Endothelial cell of hepatic sinusoid (primary cell): ENCODE results near the gene COL24A1.
"Not testable (repeated sequence)": the region's sequence is repeated elsewhere in the genome, so short reads cannot be mapped to it uniquely, and the experiment has no call there.

Experiments
- in situ Hi-C: cut with HindIII; loops from 2 replicates; pipeline ENCODE4 v1.10.0; 2017; ENCODE audit warnings: low sequenced_read_pairs

COL24A1 gene

GRCh38 chr1:86085741-86086409 lies 70.7 kb downstream of the COL24A1 start:
- in situ Hi-C loops = no loop called here

GRCh38 chr1:86084998-86085397 lies 71.6 kb downstream of the COL24A1 start:
- in situ Hi-C loops = no loop called here

- in situ Hi-C loops = no loop called here
Observed at GRCh38 chr1:86082183-86082582, 74.4 kb downstream of the COL24A1 start.

- in situ Hi-C loops = not testable (repeated sequence)
Observed at GRCh38 chr1:86072474-86072873, 84.1 kb downstream of the COL24A1 start.

- in situ Hi-C loops = not testable (repeated sequence)
Observed at GRCh38 chr1:86071870-86072269, 84.7 kb downstream of the COL24A1 start.

GRCh38 chr1:86069757-86070145 lies 86.8 kb downstream of the COL24A1 start:
- in situ Hi-C loops = no loop called here

GRCh38 chr1:86068841-86069756 lies 87.5 kb downstream of the COL24A1 start:
- in situ Hi-C loops = no loop called here

- in situ Hi-C loops = no loop called here
Observed at GRCh38 chr1:86068271-86068721, 88.3 kb downstream of the COL24A1 start.

- in situ Hi-C loops = no loop called here
Observed at GRCh38 chr1:86067626-86068025, 88.9 kb downstream of the COL24A1 start.

- in situ Hi-C loops = no loop called here
Observed at GRCh38 chr1:86064899-86065298, 91.7 kb downstream of the COL24A1 start.

GRCh38 chr1:86063721-86064120 lies 92.9 kb downstream of the COL24A1 start:
- in situ Hi-C loops = no loop called here

GRCh38 chr1:86062453-86062852 lies 94.1 kb downstream of the COL24A1 start:
- in situ Hi-C loops = no loop called here

- in situ Hi-C loops = no loop called here
Observed at GRCh38 chr1:86061551-86061990, 95.0 kb downstream of the COL24A1 start.

GRCh38 chr1:86054396-86054795 lies 102.2 kb downstream of the COL24A1 start:
- in situ Hi-C loops = no loop called here

- in situ Hi-C loops = no loop called here
Observed at GRCh38 chr1:86052948-86053698, 103.4 kb downstream of the COL24A1 start.

GRCh38 chr1:86035101-86035500 lies 121.5 kb downstream of the COL24A1 start:
- in situ Hi-C loops = no loop called here

- in situ Hi-C loops = no loop called here
Observed at GRCh38 chr1:86030180-86030579, 126.4 kb downstream of the COL24A1 start.

GRCh38 chr1:86018283-86018923 lies 138.2 kb downstream of the COL24A1 start:
- in situ Hi-C loops = no loop called here

GRCh38 chr1:86016076-86016759 lies 140.4 kb downstream of the COL24A1 start:
- in situ Hi-C loops = no loop called here

- in situ Hi-C loops = no loop called here
Observed at GRCh38 chr1:86015375-86015774, 141.2 kb downstream of the COL24A1 start.
